Mucosa of descending colon (tissue), 3 donors: ENCODE data around the gene CORO2A. TPM values are rescaled to one million over a fixed set of nuclear protein-coding genes. Genes with fewer than 3 reads are reported as not detected.
"Not testable (repeated sequence)": the region's sequence is repeated elsewhere in the genome, so short reads cannot be mapped to it uniquely, and the experiment has no call there.

Experiments
- ATAC-seq: fragments of 200-7000 bp; cut with Tn5 transposase; one replicate; pipeline ENCODE4 v1.9.1; 2020; ENCODE audit warnings: mild to moderate bottlenecking, moderate library complexity
- DNase-seq, 3 donors: peaks; one replicate each; pipeline ENCODE4 v3.0.0-alpha.2; 2020
- H3K36me3 ChIP-seq: fragments of 200-600 bp; one replicate; pipeline ENCODE4 v1.8.0; 2021; ENCODE audit warnings: low read depth, mild to moderate bottlenecking
- H3K4me1 ChIP-seq: fragments of 200-600 bp; one replicate; pipeline ENCODE4 v1.8.0; 2021; ENCODE audit warnings: low read depth, mild to moderate bottlenecking
- H3K4me3 ChIP-seq: fragments of 200-600 bp; one replicate; pipeline ENCODE4 v1.8.0; 2021; ENCODE audit warnings: mild to moderate bottlenecking
- H3K9me3 ChIP-seq: fragments of 200-600 bp; one replicate; pipeline ENCODE4 v1.8.0; 2021; ENCODE audit warnings: mild to moderate bottlenecking
- CTCF ChIP-seq: fragments of 200-600 bp; IDR thresholded peaks from one replicate; pipeline ENCODE4 v1.8.0; 2022; ENCODE audit warnings: antibody characterized with exemption, mild to moderate bottlenecking
- intact Hi-C, 2 donors: fragments of 100-400 bp; cut with DNase I in 1 of 2; cut with micrococcal nuclease in 1 of 2; formaldehyde crosslinking; loops; one replicate each; pipeline versions ENCODE4 v1.11.0 to v1.11.1; 2022; cut with DNase I, micrococcal nuclease
- total RNA-seq, 3 donors: library from RNA; stranded (reverse); fragmentation: NEBNext Ultra II Directional in 2 of 3; extraction: Animal tissue kit (Norgen Biotek cat#: 25700) in 2 of 3; gene quantifications; one replicate each; pipeline versions ENCODE4 v1.2.1 to v1.2.4, GENCODE V29; 2021 to 2023
- donor health status: DM: no; HTN: no; CAD: no; lungs with moderate emphysema.
- donor health status: DM: no; HTN: no; CAD: no.
- donor health status: DM: no; HTN: yes; CAD: no.

CORO2A gene
- total RNA-seq, 3 donors from 2014 or later: 25.8 to 56.1 (median 45.0) TPM

- intact Hi-C loops: no loop called here
- no peaks in the 10 kb centered on the region for H3K36me3 ChIP-seq
Measured at GRCh38 chr9:98127226-98127625, 65.2 kb downstream of the CORO2A start.

GRCh38 chr9:98124637-98125426 is 67.6 kb downstream of the CORO2A start:
- no peak for TF ChIP-seq CTCF
- intact Hi-C loops: no loop called here
- Histone ChIP-seq H3K36me3 (peaks cover 6% of the 10 kb centered on the region), H3K4me3 (no peak overlapping the region), H3K4me1 (peaks cover 14% of the 10 kb centered on the region), H3K9me3 (no peaks in the 10 kb centered on the region)
- no peak for DNase-seq
- no peak for ATAC-seq

More at GRCh38 chr9:98127226-98127625, 65.2 kb downstream of the CORO2A start:
- TF ChIP-seq CTCF: no peak
- no peaks in the 10 kb centered on the region for H3K9me3 ChIP-seq
- H3K4me3 ChIP-seq: no peak overlapping the region
- DNase-seq (no peak), ATAC-seq (no peak)
- H3K4me1 ChIP-seq: no peaks in the 10 kb centered on the region

GRCh38 chr9:98124091-98124490 is 68.3 kb downstream of the CORO2A start:
- ATAC-seq, DNase-seq, H3K36me3 ChIP-seq, H3K4me3 ChIP-seq, H3K9me3 ChIP-seq, intact Hi-C loops: not testable (repeated sequence)
- H3K4me1 ChIP-seq: peaks cover 14% of the 10 kb centered on the region

DNA sequence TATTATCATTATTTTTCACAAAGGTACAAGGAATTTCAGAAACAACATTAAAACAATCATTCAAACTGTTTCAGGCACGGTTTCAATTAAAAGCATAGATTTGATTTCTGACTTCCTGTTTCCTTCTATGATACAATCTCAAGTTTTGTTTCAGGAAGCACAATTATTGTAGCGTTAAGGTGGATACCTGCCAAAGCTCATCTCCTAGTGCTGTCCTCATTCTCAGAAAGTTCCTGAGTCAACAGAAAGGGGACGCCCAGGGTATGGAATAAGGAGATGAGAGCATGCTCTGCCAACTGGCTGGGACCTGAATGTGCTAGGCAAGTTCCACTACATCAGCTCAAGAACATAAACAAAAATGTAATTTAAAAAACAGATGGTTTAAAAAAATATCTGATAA is 71.4 kb downstream of the CORO2A start:
- peak; percentile 9 for TF ChIP-seq CTCF
- no peak overlapping the region for H3K4me3 ChIP-seq
- DNase-seq (peak in 1 of 3 donors; percentile 82), ATAC-seq (peak; percentile 61)
- peaks cover 6% of the 10 kb centered on the region for H3K36me3 ChIP-seq
- intact Hi-C loops: no loop called here
- H3K4me1 ChIP-seq: peaks cover 26% of the 10 kb centered on the region
- no peaks in the 10 kb centered on the region for H3K9me3 ChIP-seq

DNA sequence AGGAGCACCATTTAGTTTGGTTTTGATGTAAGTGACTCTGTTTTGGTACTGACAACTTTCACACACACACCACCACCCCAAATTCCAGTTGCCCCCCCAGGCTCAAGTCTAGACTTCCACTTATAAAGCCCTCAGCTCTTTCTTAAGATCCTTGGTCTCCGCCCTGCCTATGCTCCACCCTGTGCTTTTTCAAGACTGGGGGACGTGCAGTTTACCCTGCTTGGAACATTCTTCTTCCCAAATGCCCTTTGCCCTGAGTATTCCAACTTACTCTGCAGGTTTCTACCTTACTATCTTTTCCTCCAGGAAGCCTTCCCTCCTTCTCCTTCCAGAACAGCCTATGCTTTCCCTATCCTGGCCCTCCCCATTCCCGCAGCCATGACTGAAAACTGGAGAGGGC is 72.0 kb downstream of the CORO2A start:
- DNase-seq (peak in 2 of 3 donors; percentile 53 to 69), ATAC-seq (peak; percentile 64)
- intact Hi-C loops: no loop called here
- Histone ChIP-seq H3K36me3 (peaks cover 6% of the 10 kb centered on the region), H3K4me1 (peaks cover 26% of the 10 kb centered on the region), H3K9me3 (no peaks in the 10 kb centered on the region), H3K4me3 (no peak overlapping the region)
- no peak for TF ChIP-seq CTCF
